Adrenal gland (tissue), 12 donors: ENCODE measurements around the gene DPM2. TPM values are rescaled to one million over a fixed set of nuclear protein-coding genes. Genes with fewer than 3 reads are reported as not detected.

Source experiments
- DNase-seq, 7 donors: peaks; one replicate each; pipeline ENCODE4 v3.0.0-alpha.2; 2019 to 2020
- H3K27ac ChIP-seq, 5 donors: fragments of 200-600 bp; sonication (generic) in 4 of 5; 1 replicate in 3 of 5; 2 replicates in 2 of 5; pipeline versions ENCODE4 v1.5.1 to v1.8.0; 2016 to 2020; ENCODE audit warnings: mild to moderate bottlenecking in 1 of 5
- H3K27me3 ChIP-seq: fragments of 200-600 bp; 2 replicates; pipeline ENCODE4 v1.8.0; 2021
- H3K36me3 ChIP-seq, 2 donors: fragments of 200-600 bp; replicated peaks in 1 of 2; 1 replicate in 1 of 2; 2 replicates in 1 of 2; pipeline versions ENCODE4 v1.5.1 to v1.8.0; 2018 to 2022
- H3K4me1 ChIP-seq, 2 donors: fragments of 200-600 bp; replicated peaks in 1 of 2; 1 replicate in 1 of 2; 2 replicates in 1 of 2; pipeline versions ENCODE4 v1.5.1 to v1.8.0; 2018 to 2021
- H3K4me3 ChIP-seq, 4 donors: fragments of 200-600 bp; sonication (generic) in 3 of 4; one replicate each; pipeline ENCODE4 v1.5.1; 2016 to 2018
- H3K9me3 ChIP-seq, 3 donors: fragments of 200-600 bp; sonication (generic) in 1 of 3; replicated peaks in 1 of 3; 1 replicate in 2 of 3; 2 replicates in 1 of 3; pipeline versions ENCODE4 v1.5.1 to v1.8.0; 2016 to 2021
- POLR2A ChIP-seq, 2 donors: fragments of 450-650 bp; IDR thresholded peaks; one replicate each; pipeline ENCODE4 v1.6.1; 2017; ENCODE audit warnings: antibody characterized with exemption in 2 of 2, mild to moderate bottlenecking in 2 of 2, moderate library complexity in 1 of 2
- WGBS, 4 donors: extraction: QIAGEN DNeasy Blood & Tissue Kit in 2 of 4; methylation state at CpG; one replicate each; pipeline versions ENCODE4 v1.1.5 to v1.1.7; 2013 to 2017; 5-methylcytosine and 5-hydroxymethylcytosine counted together
- intact Hi-C, 2 donors: fragments of 100-400 bp; cut with DNase I; formaldehyde crosslinking; loops; one replicate each; pipeline versions ENCODE4 v1.14.1 to v1.15.0; 2022 to 2023
- polyA plus RNA-seq, 3 donors: library from polyadenylated mRNA; stranded (reverse); fragments of 200-250 nt in 2 of 3; fragments of 350-450 nt in 1 of 3; fragmentation: Illumina TruSeq in 1 of 3; extraction: RNeasy Lipid Tissue Mini Kit (QIAGEN cat#74804) in 1 of 3; gene quantifications; one replicate each; pipeline ENCODE4 v1.2.3, GENCODE V29; 2013 to 2014
- total RNA-seq, 9 donors: library from RNA; depleted of rRNA in 4 of 9; stranded (reverse); fragments of >200 nt in 4 of 9; fragments of 120-200 nt in 1 of 9; fragmentation: NEBNext Ultra II Directional in 1 of 9; extraction: Animal tissue kit (Norgen Biotek cat#: 25700) in 1 of 9; gene quantifications; one replicate each; pipeline versions ENCODE4 v1.1.0 to v1.2.4, GENCODE V29; 2013 to 2023
- TF ChIP-seq, protein P1 (sequence below), 6 experiments: fragments of 450-650 bp in 4 of 6; fragments of 200-600 bp in 2 of 6; sonication (generic) in 1 of 6; IDR thresholded peaks; 1 replicate in 5 of 6; 2 replicates in 1 of 6; pipeline versions ENCODE4 v1.5.1 to v1.8.0; 2016 to 2021; ENCODE audit warnings: antibody characterized with exemption in 6 of 6, mild to moderate bottlenecking in 2 of 6, moderate library complexity in 1 of 6
- donor health status: healthy with polysubstance abuse.
- donor health status: Bipolar disorder and iron deficiency.
- donor health status: DM: yes; HTN: yes; CAD: no.
- donor health status: DM: no; HTN: no; CAD: no.
- donor health status: DM: no; HTN: no; CAD: no.
- donor health status: DM: yes; HTN: yes; CAD: no.

The DPM2 gene
- total and polyA plus RNA-seq, 12 donors: 18.4 to 46.8 (median 33.5) TPM

GRCh38 chr9:127899128-127899943, 38.3 kb downstream of the DPM2 start, which contains the start of gene ST6GALNAC6:
Gene ST6GALNAC6, minus strand, starts transcription at chr9:127899603. Its CDS starts 1,622 bp downstream, at chr9:127897981.
- WGBS, 4 donors: 0 to 1% (median 1%) methylated on average over 9 to 88 of the region's 89 CpGs
- peaks cover 7 to 44% of the 10 kb centered on the region in 2 donors for H3K4me1 ChIP-seq
- intact Hi-C loops: no loop called here

GRCh38 chr9:127898433-127899127, 39.1 kb downstream of the DPM2 start:
- peaks cover 0 to 26% of the 10 kb centered on the region in 2 donors for H3K36me3 ChIP-seq
- H3K4me3 ChIP-seq: peak overlapping the region; percentile 65 to 94 (median 72)
- H3K4me1 ChIP-seq: peaks cover 7 to 37% of the 10 kb centered on the region in 2 donors
- H3K9me3 ChIP-seq: no peaks in the 10 kb centered on the region
- TF ChIP-seq POLR2A (IDR thresholded peaks at IDR 0.05): peak in 1 of 2 donors; percentile 35
- TF ChIP-seq, protein P1, sequence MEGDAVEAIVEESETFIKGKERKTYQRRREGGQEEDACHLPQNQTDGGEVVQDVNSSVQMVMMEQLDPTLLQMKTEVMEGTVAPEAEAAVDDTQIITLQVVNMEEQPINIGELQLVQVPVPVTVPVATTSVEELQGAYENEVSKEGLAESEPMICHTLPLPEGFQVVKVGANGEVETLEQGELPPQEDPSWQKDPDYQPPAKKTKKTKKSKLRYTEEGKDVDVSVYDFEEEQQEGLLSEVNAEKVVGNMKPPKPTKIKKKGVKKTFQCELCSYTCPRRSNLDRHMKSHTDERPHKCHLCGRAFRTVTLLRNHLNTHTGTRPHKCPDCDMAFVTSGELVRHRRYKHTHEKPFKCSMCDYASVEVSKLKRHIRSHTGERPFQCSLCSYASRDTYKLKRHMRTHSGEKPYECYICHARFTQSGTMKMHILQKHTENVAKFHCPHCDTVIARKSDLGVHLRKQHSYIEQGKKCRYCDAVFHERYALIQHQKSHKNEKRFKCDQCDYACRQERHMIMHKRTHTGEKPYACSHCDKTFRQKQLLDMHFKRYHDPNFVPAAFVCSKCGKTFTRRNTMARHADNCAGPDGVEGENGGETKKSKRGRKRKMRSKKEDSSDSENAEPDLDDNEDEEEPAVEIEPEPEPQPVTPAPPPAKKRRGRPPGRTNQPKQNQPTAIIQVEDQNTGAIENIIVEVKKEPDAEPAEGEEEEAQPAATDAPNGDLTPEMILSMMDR (IDR thresholded peaks at IDR 0.05): no peak
- DNase-seq: peak; percentile 57 to 90 (median 78)
- no peaks in the 10 kb centered on the region for H3K27me3 ChIP-seq
- H3K27ac ChIP-seq: peak overlapping the region; percentile 65 to 91 (median 87)
- intact Hi-C loops: no loop called here
- 5 to 11% (median 9%) methylated on average over 5 to 31 of the region's 32 CpGs for WGBS, 4 donors

More at GRCh38 chr9:127899128-127899943, 38.3 kb downstream of the DPM2 start, which contains the start of gene ST6GALNAC6:
- TF ChIP-seq, protein P1 (IDR thresholded peaks at IDR 0.05): no peak
- TF ChIP-seq POLR2A (IDR thresholded peaks at IDR 0.05): peak in 1 of 2 donors; percentile 32
- no peaks in the 10 kb centered on the region for H3K27me3 ChIP-seq
- H3K36me3 ChIP-seq: peaks cover 0 to 18% of the 10 kb centered on the region in 2 donors
- H3K27ac ChIP-seq: peak within 1 kb of the TSS; percentile 65 to 91 (median 87)
- H3K4me3 ChIP-seq: peak within 1 kb of the TSS; percentile 65 to 94 (median 72)
- peak in 5 of 7 donors; percentile 54 to 80 (median 62) for DNase-seq
- H3K9me3 ChIP-seq: no peaks in the 10 kb centered on the region

GRCh38 chr9:127897193-127897692, 40.4 kb downstream of the DPM2 start:
- intact Hi-C loops: no loop called here
- TF ChIP-seq, protein P1 (IDR thresholded peaks at IDR 0.05): no peak
- TF ChIP-seq POLR2A (IDR thresholded peaks at IDR 0.05): peak in 1 of 2 donors; percentile 24
- peaks cover 7 to 31% of the 10 kb centered on the region in 2 donors for H3K4me1 ChIP-seq

More at GRCh38 chr9:127897193-127897692, 40.4 kb downstream of the DPM2 start:
- Histone ChIP-seq H3K27ac (peak overlapping the region; percentile 10 to 91 (median 87)), H3K4me3 (peak overlapping the region in 1 of 4 donors; percentile 28), H3K9me3 (no peaks in the 10 kb centered on the region), H3K36me3 (peaks cover 0 to 39% of the 10 kb centered on the region in 2 donors), H3K27me3 (no peaks in the 10 kb centered on the region)
- 7 to 14% (median 10%) methylated on average over 6 to 19 of the region's 19 CpGs for WGBS, 4 donors
- DNase-seq: peak; percentile 77 to 92 (median 89)
